HUES64 (cell line): ENCODE results near the gene AFF3.

ENCODE experiments used
- H3K27ac ChIP-seq: 2 replicates; pipeline ENCODE4 v1.7.0; 2013; ENCODE audit warnings: low read depth, low read length, inconsistent platforms
- H3K27me3 ChIP-seq: 2 replicates; pipeline ENCODE4 v1.6.1; 2013; ENCODE audit warnings: mild to moderate bottlenecking, low read length; ENCODE audit not compliant: insufficient read depth
- H3K36me3 ChIP-seq: 2 replicates; pipeline ENCODE4 v1.6.1; 2013; ENCODE audit warnings: mild to moderate bottlenecking, low read length; ENCODE audit not compliant: insufficient read depth
- H3K4me1 ChIP-seq: 2 replicates; pipeline ENCODE4 v1.6.1; 2013; ENCODE audit warnings: mild to moderate bottlenecking, low read length, moderate library complexity; ENCODE audit not compliant: insufficient read depth
- H3K4me3 ChIP-seq: 2 replicates; pipeline ENCODE4 v1.5.1; 2013; ENCODE audit warnings: mild to moderate bottlenecking, low read length, moderate library complexity
- H3K9ac ChIP-seq: 2 replicates; pipeline ENCODE4 v1.6.1; 2013; ENCODE audit warnings: mild to moderate bottlenecking, low read depth, low read length
- H3K9me3 ChIP-seq: 2 replicates; pipeline ENCODE4 v1.6.1; 2013; ENCODE audit warnings: low read depth, low read length; ENCODE audit not compliant: insufficient read depth
- WGBS: fragments of 150-250, 120-280 bp; methylation state at CpG from one replicate; pipeline ENCODE4 v1.1.7; 2013; ENCODE audit warnings: missing lambda C conversion rate; 5-methylcytosine and 5-hydroxymethylcytosine counted together

The AFF3 gene

GRCh38 chr2:100052650-100053049 lies 89.7 kb downstream of the AFF3 start:
- 97% methylated on average over 4 of the region's 4 CpGs for WGBS
- no peaks in the 10 kb centered on the region for H3K4me1 ChIP-seq
- H3K27ac ChIP-seq, result no peak overlapping the region
- H3K27me3 ChIP-seq, result no peaks in the 10 kb centered on the region
- H3K36me3 ChIP-seq, result no peaks in the 10 kb centered on the region
- H3K4me3 ChIP-seq, result no peak overlapping the region
- no peaks in the 10 kb centered on the region for H3K9me3 ChIP-seq
- no peak overlapping the region for H3K9ac ChIP-seq

DNA sequence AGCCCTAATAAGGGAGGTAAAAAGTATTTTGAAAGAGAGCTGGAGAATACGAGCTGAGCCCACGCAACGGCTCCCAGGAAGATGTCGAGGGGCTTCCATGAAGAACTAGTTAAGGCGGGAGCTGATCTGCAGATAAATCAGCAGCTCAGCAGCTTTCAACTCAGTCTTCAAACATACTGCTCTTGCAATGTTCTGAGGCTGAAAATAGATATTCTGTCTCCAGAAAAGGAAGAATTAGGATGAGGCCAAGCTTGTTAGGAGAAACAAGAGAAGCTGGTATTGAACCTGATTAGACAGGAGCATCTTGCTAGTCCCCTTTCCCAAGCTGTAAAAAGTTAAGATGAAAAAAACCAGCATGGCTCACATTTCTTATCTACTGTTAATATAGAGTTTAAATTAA lies 91.1 kb downstream of the AFF3 start:
- Histone ChIP-seq H3K4me1 (no peaks in the 10 kb centered on the region), H3K9me3 (no peaks in the 10 kb centered on the region), H3K9ac (no peak overlapping the region), H3K36me3 (no peaks in the 10 kb centered on the region), H3K27ac (no peak overlapping the region), H3K27me3 (no peaks in the 10 kb centered on the region), H3K4me3 (no peak overlapping the region)
- 90% methylated on average over 5 of the region's 5 CpGs for WGBS

- H3K9me3 ChIP-seq, result no peaks in the 10 kb centered on the region
- 88% methylated on average over 6 of the region's 6 CpGs for WGBS
- no peaks in the 10 kb centered on the region for H3K36me3 ChIP-seq
- no peak overlapping the region for H3K27ac ChIP-seq
- H3K4me1 ChIP-seq, result no peaks in the 10 kb centered on the region
- H3K4me3 ChIP-seq, result no peak overlapping the region
- no peaks in the 10 kb centered on the region for H3K27me3 ChIP-seq
- H3K9ac ChIP-seq, result no peak overlapping the region
Observed at GRCh38 chr2:100050685-100051084, 91.7 kb downstream of the AFF3 start.

- H3K27ac ChIP-seq, result no peak overlapping the region
- H3K27me3 ChIP-seq, result no peaks in the 10 kb centered on the region
- WGBS, result 89% methylated on average over 14 of the region's 15 CpGs
- no peaks in the 10 kb centered on the region for H3K9me3 ChIP-seq
- H3K9ac ChIP-seq, result no peak overlapping the region
- no peak overlapping the region for H3K4me3 ChIP-seq
- peaks cover 5% of the 10 kb centered on the region; the same call in 1 of the 2 replicates for H3K4me1 ChIP-seq
- no peaks in the 10 kb centered on the region for H3K36me3 ChIP-seq
Observed at GRCh38 chr2:100046961-100047947, 95.1 kb downstream of the AFF3 start.

DNA sequence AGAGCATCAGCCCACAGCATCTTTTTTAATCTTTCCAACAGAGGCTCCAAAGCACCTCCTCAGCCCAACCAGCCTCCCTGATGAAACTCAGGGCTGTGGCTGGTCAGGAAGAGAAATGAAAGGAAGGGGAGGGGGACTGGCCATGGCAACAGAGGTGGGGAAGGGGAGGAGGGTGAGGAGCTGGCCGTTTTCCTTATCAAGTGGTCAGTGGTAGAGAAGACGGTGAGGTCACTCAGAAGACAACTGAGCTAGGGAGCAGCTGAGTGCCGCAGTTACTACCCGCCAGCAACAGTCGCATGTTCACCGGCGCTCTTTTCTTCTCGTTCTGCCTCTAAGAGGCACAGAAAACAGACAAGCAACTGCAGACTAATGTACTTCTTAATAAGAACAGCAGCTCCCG lies 97.4 kb downstream of the AFF3 start:
- Histone ChIP-seq H3K9ac (no peak overlapping the region), H3K9me3 (no peaks in the 10 kb centered on the region), H3K27ac (no peak overlapping the region), H3K4me1 (peaks cover 9% of the 10 kb centered on the region; the same call in 1 of the 2 replicates), H3K4me3 (no peak overlapping the region), H3K36me3 (no peaks in the 10 kb centered on the region), H3K27me3 (no peaks in the 10 kb centered on the region)
- 90% methylated on average over 9 of the region's 9 CpGs for WGBS

GRCh38 chr2:100043891-100044255 lies 98.5 kb downstream of the AFF3 start:
- WGBS, result 95% methylated on average over 7 of the region's 8 CpGs
- Histone ChIP-seq H3K27me3 (no peaks in the 10 kb centered on the region), H3K27ac (no peak overlapping the region), H3K9me3 (no peaks in the 10 kb centered on the region), H3K9ac (no peak overlapping the region), H3K4me1 (peaks cover 9% of the 10 kb centered on the region; the same call in 1 of the 2 replicates), H3K36me3 (no peaks in the 10 kb centered on the region), H3K4me3 (no peak overlapping the region)

DNA sequence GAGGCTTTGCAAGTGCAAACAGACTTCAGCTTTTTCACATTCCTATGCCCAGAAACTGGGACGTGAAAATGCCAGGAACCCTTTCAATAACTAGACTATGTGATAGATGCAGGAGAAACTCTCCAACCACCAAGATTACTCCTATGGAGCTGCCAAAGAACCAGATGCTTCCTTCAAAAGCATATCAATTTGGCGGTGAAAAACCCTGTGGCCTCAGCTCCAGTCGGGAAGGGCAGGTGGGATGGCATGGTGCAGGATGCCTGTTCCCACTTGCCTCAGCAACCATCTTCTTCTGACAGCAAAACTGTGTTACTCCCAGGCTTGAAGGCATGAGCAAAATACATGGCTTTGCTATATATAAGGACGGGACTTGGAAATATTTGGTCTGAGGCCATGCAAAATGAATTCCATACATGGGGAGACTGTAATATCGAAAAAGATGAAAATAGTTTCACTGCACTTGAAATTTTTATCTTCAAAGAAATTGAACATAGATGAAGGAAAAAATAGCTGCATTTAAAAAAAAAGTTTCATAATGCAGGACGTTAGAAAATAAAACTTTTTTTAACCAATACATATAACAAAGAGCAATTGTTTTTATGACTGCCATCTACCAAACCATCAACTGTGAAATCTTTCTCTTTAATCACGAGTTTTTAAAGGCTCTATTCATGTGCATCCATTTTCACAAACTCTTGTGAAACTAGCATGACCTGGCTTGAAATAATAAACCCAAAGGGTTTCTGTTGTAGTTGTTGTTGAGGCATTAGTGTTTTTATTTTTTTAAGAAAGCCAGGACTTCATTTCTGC lies 99.1 kb downstream of the AFF3 start:
- 96% methylated on average over 7 of the region's 7 CpGs for WGBS
- H3K27ac ChIP-seq, result no peak overlapping the region
- H3K27me3 ChIP-seq, result no peaks in the 10 kb centered on the region
- H3K36me3 ChIP-seq, result no peaks in the 10 kb centered on the region
- H3K9me3 ChIP-seq, result no peaks in the 10 kb centered on the region
- H3K4me3 ChIP-seq, result no peak overlapping the region
- H3K9ac ChIP-seq, result no peak overlapping the region
- peaks cover 9% of the 10 kb centered on the region; the same call in 1 of the 2 replicates for H3K4me1 ChIP-seq

DNA sequence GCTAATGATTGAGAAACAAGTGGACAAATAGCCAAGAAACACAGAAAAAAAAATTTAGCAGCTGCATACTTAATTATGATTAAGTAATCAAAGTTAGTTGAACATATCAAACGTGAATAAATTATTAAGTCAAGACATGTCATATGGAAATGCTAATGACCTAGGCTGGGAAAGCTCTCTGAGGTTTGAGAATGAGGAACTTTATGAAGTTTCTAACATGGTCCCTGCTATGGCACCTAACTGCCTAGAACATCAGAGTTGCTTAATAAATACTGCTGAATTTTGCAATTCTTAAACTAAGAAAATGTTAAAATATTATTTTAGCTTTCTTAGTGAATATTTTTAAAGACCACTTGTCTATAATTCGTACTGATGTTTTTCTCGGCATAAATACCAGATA lies 99.8 kb downstream of the AFF3 start:
- H3K9me3 ChIP-seq, result no peaks in the 10 kb centered on the region
- no peak overlapping the region for H3K4me3 ChIP-seq
- peaks cover 9% of the 10 kb centered on the region; the same call in 1 of the 2 replicates for H3K4me1 ChIP-seq
- H3K36me3 ChIP-seq, result no peaks in the 10 kb centered on the region
- WGBS, result 100% methylated on average over 1 of the region's 3 CpGs
- H3K27me3 ChIP-seq, result no peaks in the 10 kb centered on the region
- H3K9ac ChIP-seq, result no peak overlapping the region
- no peak overlapping the region for H3K27ac ChIP-seq

- H3K9ac ChIP-seq, result no peak overlapping the region
- H3K4me3 ChIP-seq, result no peak overlapping the region
- no peaks in the 10 kb centered on the region for H3K27me3 ChIP-seq
- peaks cover 9% of the 10 kb centered on the region; the same call in 1 of the 2 replicates for H3K4me1 ChIP-seq
- H3K36me3 ChIP-seq, result no peaks in the 10 kb centered on the region
- no peaks in the 10 kb centered on the region for H3K9me3 ChIP-seq
- 62% methylated on average over 12 of the region's 12 CpGs for whole genome bisulfite sequencing
- H3K27ac ChIP-seq, result no peak overlapping the region
Observed at GRCh38 chr2:100041946-100042345, 100.4 kb downstream of the AFF3 start.

- no peaks in the 10 kb centered on the region for H3K27me3 ChIP-seq
- H3K4me3 ChIP-seq, result no peak overlapping the region
- H3K36me3 ChIP-seq, result no peaks in the 10 kb centered on the region
- no peaks in the 10 kb centered on the region for H3K9me3 ChIP-seq
- no peak overlapping the region for H3K9ac ChIP-seq
- H3K27ac ChIP-seq, result no peak overlapping the region
- 95% methylated on average over 3 of the region's 4 CpGs for WGBS
- peaks cover 9% of the 10 kb centered on the region; the same call in 1 of the 2 replicates for H3K4me1 ChIP-seq
Observed at GRCh38 chr2:100041385-100041784, 101.0 kb downstream of the AFF3 start.

DNA sequence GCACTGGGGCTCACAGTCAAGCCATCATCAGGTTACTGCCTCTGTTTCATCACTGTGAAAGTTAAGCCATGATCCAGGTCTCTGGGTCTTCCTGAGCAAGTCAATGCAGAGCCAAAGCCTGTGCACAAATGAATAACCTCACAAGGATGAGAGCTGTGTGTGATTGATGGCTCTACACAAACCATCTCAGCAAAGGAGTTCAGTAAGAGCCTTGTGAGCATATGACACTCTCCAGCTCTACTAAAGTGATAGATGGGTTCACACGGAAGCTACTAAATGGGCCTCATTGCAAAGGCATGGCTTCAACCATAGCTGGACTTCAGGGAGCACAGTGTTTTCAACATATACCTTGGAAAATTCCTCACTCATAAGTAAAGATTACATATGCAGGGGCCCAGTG lies 101.5 kb downstream of the AFF3 start:
- WGBS, result 92% methylated on average over 1 of the region's 1 CpG
- no peaks in the 10 kb centered on the region for H3K27me3 ChIP-seq
- no peaks in the 10 kb centered on the region for H3K36me3 ChIP-seq
- H3K27ac ChIP-seq, result no peak overlapping the region
- H3K9me3 ChIP-seq, result no peaks in the 10 kb centered on the region
- H3K4me3 ChIP-seq, result no peak overlapping the region
- no peak overlapping the region for H3K9ac ChIP-seq
- peaks cover 9% of the 10 kb centered on the region; the same call in 1 of the 2 replicates for H3K4me1 ChIP-seq
